Neuronal stem cell (in vitro differentiated cells): Measurements from ENCODE around the gene FOLR1.

Experiments
- DNase-seq: peaks from one replicate; pipeline ENCODE4 v3.0.0-alpha.2; 2013; ENCODE audit warnings: low spot score
- H2AFZ ChIP-seq: one replicate; pipeline ENCODE4 v1.6.1; 2013; ENCODE audit warnings: mild to moderate bottlenecking, low read length, inconsistent platforms
- H2AK5ac ChIP-seq: 2 replicates; pipeline ENCODE4 v1.6.1; 2013; ENCODE audit warnings: low read depth, mild to moderate bottlenecking, inconsistent platforms, low read length, moderate library complexity, mixed read lengths
- H2BK120ac ChIP-seq: 2 replicates; pipeline ENCODE4 v1.6.1; 2013; ENCODE audit warnings: low read depth, mild to moderate bottlenecking, inconsistent platforms, low read length, moderate library complexity, mixed read lengths
- H2BK12ac ChIP-seq: one replicate; pipeline ENCODE4 v1.6.1; 2013; ENCODE audit warnings: low read length, inconsistent platforms
- H2BK15ac ChIP-seq: 2 replicates; pipeline ENCODE4 v1.6.1; 2013; ENCODE audit warnings: mild to moderate bottlenecking, low read length, inconsistent platforms, mixed read lengths
- H2BK5ac ChIP-seq: one replicate; pipeline ENCODE4 v1.6.1; 2013; ENCODE audit warnings: inconsistent platforms, mild to moderate bottlenecking, low read length, moderate library complexity
- H3K14ac ChIP-seq: one replicate; pipeline ENCODE4 v1.6.1; 2013; ENCODE audit warnings: low read length, inconsistent platforms
- H3K18ac ChIP-seq: 2 replicates; pipeline ENCODE4 v1.6.1; 2013; ENCODE audit warnings: low read length, inconsistent platforms
- H3K23ac ChIP-seq: 2 replicates; pipeline ENCODE4 v1.6.1; 2013; ENCODE audit warnings: low read depth, mild to moderate bottlenecking, mixed read lengths, low read length, inconsistent platforms; ENCODE audit not compliant: poor library complexity
- H3K27ac ChIP-seq: replicated peaks from 3 replicates; pipeline ENCODE4 v1.5.1; 2013; ENCODE audit warnings: low read length, inconsistent platforms
- H3K27me3 ChIP-seq, 3 experiments: 2 replicates each; pipeline ENCODE4 v1.6.1; 2013; ENCODE audit warnings: low read length in 3 of 3, mild to moderate bottlenecking in 2 of 3, inconsistent platforms in 1 of 3, low read depth in 1 of 3, mixed read lengths in 1 of 3, moderate library complexity in 1 of 3; ENCODE audit not compliant: control insufficient read depth in 3 of 3, insufficient read depth in 3 of 3
- H3K36me3 ChIP-seq, 2 donors: replicated peaks in 1 of 2; 2 replicates each; pipeline ENCODE4 v1.6.1; 2013; ENCODE audit warnings: low read length in 2 of 2; ENCODE audit not compliant: control insufficient read depth in 2 of 2, insufficient read depth in 2 of 2
- H3K4ac ChIP-seq: 2 replicates; pipeline ENCODE4 v1.6.1; 2013; ENCODE audit warnings: inconsistent platforms, mild to moderate bottlenecking, low read length, moderate library complexity
- H3K4me1 ChIP-seq, 2 donors: 1 replicate in 1 of 2; 2 replicates in 1 of 2; pipeline ENCODE4 v1.6.1; 2013; ENCODE audit warnings: low read length in 2 of 2, low read depth in 1 of 2; ENCODE audit not compliant: control insufficient read depth in 2 of 2, insufficient read depth in 1 of 2
- H3K4me2 ChIP-seq: one replicate; pipeline ENCODE4 v1.6.1; 2013; ENCODE audit warnings: mild to moderate bottlenecking, low read length, inconsistent platforms; ENCODE audit not compliant: insufficient read depth, poor library complexity, severe bottlenecking
- H3K4me3 ChIP-seq, 2 donors: 2 replicates each; pipeline ENCODE4 v1.5.1; 2013; ENCODE audit warnings: low read length in 2 of 2, mild to moderate bottlenecking in 2 of 2, inconsistent platforms in 1 of 2, moderate library complexity in 1 of 2
- H3K79me1 ChIP-seq: one replicate; pipeline ENCODE4 v1.6.1; 2013; ENCODE audit warnings: low read depth, mild to moderate bottlenecking, inconsistent platforms, low read length, moderate library complexity
- H3K9ac ChIP-seq: one replicate; pipeline ENCODE4 v1.6.1; 2013; ENCODE audit warnings: mild to moderate bottlenecking, low read depth, low read length, inconsistent platforms; ENCODE audit not compliant: poor library complexity
- H3K9me3 ChIP-seq, 2 donors: replicated peaks in 1 of 2; 2 replicates each; pipeline versions ENCODE3 to v1.6.1; 2013; ENCODE audit warnings: low read length in 2 of 2, mild to moderate bottlenecking in 2 of 2, inconsistent platforms in 1 of 2, low read depth in 1 of 2, mixed read lengths in 1 of 2, moderate library complexity in 1 of 2; ENCODE audit not compliant: control insufficient read depth in 2 of 2, insufficient read depth in 1 of 2
- H4K8ac ChIP-seq: one replicate; pipeline ENCODE4 v1.6.1; 2013; ENCODE audit warnings: low read depth, mild to moderate bottlenecking, inconsistent platforms, low read length, moderate library complexity
- H4K91ac ChIP-seq: one replicate; pipeline ENCODE4 v1.6.1; 2013; ENCODE audit warnings: low read length, low read depth, mild to moderate bottlenecking, inconsistent platforms; ENCODE audit not compliant: poor library complexity
- whole genome bisulfite sequencing, 2 donors: extraction: QIAGEN DNeasy Blood & Tissue Kit; methylation state at CpG; one replicate each; pipeline ENCODE4 v1.1.7; 2013; ENCODE audit warnings: missing lambda C conversion rate in 2 of 2, mixed read lengths in 1 of 2; ENCODE audit not compliant: insufficient read length in 2 of 2, insufficient replicate concordance in 1 of 2; ENCODE audit errors: extremely low coverage in 2 of 2; 5-methylcytosine and 5-hydroxymethylcytosine counted together

Gene FOLR1

DNA sequence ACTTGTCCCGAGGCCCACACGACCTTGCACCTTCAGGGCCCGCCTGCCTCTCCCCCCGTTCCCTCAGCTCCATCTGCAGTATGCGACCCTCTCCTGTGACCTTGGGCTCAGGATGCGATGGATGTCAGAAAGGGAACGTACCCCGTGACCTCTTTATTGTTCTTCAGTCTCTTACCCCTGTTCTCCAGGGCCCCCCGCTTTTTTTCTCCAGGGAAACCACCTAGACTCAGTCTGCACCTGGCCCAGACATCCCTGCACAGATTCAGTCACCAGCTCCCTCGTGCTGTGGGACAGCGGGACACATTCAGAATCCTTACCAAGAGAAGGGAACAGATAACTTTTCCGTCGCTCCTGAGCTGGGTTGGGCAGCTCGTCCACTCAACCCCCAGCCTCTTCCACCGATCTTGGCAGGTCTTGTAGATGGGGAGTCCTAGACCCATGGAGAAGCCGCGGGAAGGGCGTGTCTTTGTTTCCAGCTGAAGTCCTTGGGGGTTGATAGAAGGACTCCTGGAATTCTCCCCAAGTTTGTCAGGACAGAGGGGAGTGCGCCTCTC lies 53.4 kb downstream of the FOLR1 start:
- Histone ChIP-seq H2BK15ac (no peak overlapping the region), H2BK5ac (peak overlapping the region; percentile 56), H3K79me1 (peaks cover 2% of the 10 kb centered on the region), H3K18ac (peak overlapping the region; percentile 84), H3K27me3 (peaks cover 46 to 93% (median 73%) of the 10 kb centered on the region in 3 experiments), H4K8ac (no peak overlapping the region), H2AFZ (peak overlapping the region; percentile 91), H3K4me3 (no peak overlapping the region), H3K14ac (peak overlapping the region; percentile 25), H3K9ac (peak overlapping the region; percentile 50), H4K91ac (no peak overlapping the region), H2AK5ac (peak overlapping the region; percentile 40), H3K27ac (no peak overlapping the region), H2BK120ac (no peak overlapping the region), H3K36me3 (no peaks in the 10 kb centered on the region), H3K4ac (no peak overlapping the region), H3K4me1 (peaks cover 7 to 12% of the 10 kb centered on the region in 2 donors), H3K4me2 (no peak overlapping the region), H3K9me3 (peaks cover 17 to 28% of the 10 kb centered on the region in 2 donors), H3K23ac (peak overlapping the region; percentile 45), H2BK12ac (no peak overlapping the region)
- WGBS, 2 donors, result no CpG with 5 or more reads among the region's 19 CpGs
- no peak for DNase-seq
